ENCODE results near the gene C6orf118.

Gene C6orf118

DNA sequence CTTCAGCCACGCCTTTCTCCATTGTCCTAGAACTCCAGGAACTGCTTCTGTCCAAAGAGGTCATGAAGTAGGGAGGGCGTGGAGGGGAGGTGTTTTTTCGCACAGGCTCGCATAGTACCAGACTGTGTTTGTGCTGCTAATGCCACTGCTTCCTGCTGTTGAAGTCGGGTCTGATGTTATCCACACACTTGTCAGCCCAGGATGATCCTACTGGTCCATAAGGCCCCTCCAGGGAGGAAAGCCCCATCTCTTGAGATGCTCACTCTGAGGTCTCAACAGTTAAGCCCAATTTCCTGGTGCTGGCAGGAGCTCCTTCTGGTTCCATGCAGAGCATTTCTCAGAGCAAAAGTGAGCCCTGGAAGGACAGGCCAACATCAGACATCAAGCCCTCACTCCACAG, 65.6 kb downstream of the C6orf118 start:
- DNase-seq = no peak

DNA sequence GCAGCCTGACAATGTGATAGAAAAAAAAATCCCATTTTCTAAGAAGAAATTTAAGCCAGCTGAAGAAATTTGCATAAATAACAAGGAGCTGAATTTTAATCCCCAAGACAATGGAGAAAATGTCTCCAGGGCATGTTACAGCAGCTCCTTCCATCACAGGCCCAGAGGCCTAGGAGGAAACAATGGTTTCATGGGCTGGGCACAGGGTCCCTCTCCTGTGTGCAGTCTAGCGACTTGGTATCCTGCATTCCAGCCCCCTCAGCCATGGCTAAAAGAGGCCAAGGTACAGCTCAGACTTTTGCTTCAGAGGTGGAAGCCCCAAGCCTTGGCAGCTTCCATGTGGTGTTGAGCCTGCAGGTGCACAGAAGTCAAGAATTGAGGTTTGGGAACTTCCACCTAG, 73.1 kb downstream of the C6orf118 start:
- DNase-seq = no peak

DNA sequence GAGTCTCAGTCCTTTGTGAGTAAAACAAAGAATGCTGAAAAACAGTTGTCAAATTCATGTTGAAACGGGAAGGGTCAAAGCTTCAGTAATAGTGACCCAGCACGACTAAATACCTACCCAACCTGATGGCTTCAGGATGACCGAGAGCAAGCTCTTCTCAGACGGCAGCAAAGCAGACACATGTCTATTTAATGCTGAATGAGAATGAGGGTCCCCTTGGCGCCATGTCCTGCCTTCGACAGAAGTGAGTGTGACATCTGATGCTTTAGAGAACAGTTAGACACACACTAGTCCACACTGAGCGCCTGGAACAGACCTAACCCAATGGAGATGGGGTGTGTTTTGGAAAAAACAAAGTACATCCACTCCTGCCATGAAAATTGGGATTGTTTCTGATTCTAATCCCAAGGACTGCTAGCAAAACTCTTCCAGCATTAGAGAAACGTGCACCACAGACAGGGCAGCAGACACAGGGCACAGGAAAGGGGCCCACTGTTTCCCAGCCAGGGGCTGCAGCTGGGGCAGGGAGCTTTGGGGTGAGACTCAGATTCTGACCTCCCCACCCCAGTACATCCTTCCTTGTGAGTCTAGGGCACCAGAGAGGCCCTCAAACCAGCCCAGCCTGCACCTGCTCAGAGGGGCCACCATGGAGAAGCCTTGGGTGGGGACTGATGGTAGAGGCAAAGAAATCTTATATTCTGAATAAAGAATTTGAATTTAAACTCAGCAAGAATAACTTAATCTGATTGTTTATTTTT, 76.5 kb downstream of the C6orf118 start:
- no peak for DNase-seq

DNA sequence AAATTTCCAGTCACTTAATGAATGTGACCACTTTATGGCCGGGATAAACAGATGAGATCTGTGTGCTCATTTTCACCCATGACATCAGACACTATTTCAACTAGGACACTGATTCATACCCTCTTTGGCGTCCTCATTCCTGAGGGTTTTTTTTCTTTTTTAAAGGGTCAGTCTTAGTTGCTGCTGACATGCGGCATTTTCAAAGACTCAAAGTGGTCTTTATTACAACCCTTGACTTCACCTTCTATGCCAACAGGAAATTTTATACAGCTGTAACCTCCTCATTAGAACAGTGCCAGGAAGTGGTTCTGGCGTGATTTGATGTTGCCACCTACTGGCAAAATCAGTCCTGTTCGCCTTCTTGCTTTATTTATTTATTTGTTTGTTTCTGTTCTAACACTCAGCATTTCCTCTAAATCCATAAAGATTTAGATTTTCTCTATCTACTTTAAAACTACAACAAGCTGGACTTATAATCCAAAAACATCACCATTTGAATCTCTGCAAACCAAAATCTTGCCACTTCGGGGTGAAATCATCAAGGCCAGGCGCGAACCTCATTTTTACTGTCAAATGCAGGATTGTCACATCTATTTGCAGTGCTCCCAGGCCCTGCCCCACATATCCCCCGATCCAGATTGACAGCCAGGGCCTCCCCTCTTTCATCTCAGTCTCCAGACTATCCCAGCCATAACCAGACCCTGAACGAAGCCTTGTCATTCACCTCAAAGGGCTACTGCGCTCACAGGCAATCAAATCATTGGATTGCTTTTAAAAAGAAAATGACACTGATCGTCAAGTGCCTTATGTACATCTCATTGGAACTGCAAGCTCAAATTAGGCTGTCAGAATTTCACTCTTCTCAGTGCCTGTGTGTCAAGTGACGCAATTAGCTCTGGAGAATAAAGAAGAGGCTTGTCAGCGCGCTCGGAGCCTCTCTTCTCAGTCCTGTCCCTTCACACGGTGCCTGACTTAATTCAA, 77.5 kb downstream of the C6orf118 start:
- DNase-seq = no peak

DNA sequence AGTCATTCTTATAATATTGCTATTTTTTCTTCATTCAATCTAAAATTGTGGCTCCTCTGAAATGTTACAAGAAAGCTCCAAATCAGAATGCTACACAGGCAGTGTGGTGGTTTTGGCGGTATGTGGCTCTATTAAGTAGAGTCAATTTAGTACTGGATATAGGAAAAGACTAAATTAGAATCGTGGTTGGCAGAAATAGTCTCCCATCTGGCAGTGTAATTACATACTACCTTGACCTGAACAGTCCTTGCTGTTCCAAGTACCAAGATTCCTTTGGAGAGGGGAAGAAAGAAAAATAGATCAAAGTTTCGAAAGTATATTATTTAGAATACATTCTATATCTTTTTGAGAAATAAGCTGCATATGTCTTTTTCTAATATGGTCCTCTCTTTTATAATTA, 78.2 kb downstream of the C6orf118 start:
- no peak for DNase-seq

All from NCI-H2171 treated with DMSO at 0.1 percent for 48 hours (cell line).